ENCODE results near the gene CDH4. TPM values are rescaled to one million over a fixed set of nuclear protein-coding genes. Genes with fewer than 3 reads are reported as not detected.

Gene CDH4
- total RNA-seq, 4 donors from 2014 or later = 0.13 to 0.38 (median 0.21) TPM; not detected in 1

DNA sequence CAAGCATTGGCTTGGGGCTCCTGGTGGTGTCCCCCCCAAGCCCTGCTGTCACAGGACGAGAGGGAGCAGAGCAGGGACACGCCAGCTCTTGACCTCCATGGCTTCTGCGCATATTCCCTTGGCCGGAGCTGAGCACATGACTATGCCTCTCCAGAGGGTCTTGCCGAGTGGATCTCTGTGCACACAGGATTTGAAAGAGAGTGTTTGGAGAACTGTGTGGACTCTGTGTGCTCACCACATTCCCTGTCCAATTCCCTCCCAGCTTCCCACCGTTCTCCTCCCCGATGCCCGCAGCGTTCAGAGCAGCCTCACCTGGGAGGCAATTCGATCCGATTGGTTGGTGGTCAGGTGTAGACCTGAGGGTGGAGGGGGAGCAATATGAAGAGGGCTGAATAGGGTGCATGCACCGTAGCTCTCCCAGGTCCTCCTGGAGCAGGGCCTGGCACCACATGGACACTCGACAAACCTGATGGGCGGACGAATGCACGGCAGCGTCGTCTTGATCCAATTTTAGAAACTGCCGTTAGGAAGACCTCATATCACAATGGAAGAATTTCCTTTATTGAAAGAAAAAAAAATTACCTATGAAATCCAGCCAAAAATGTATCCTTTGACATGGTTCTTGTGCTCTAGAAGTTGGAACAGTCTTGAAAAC, 287.8 kb downstream of the CDH4 start:
- DNase-seq = no peak
- Histone ChIP-seq H3K27me3 (peaks cover 0 to 11% (median 0%) of the 10 kb centered on the region in 4 donors), H3K27ac (no peak overlapping the region), H3K4me3 (no peak overlapping the region), H3K9me3 (no peaks in the 10 kb centered on the region), H3K36me3 (no peaks in the 10 kb centered on the region), H3K4me1 (no peaks in the 10 kb centered on the region)
- intact Hi-C loops (cut with DNase I) = no loop called here
- TF ChIP-seq, protein P1, sequence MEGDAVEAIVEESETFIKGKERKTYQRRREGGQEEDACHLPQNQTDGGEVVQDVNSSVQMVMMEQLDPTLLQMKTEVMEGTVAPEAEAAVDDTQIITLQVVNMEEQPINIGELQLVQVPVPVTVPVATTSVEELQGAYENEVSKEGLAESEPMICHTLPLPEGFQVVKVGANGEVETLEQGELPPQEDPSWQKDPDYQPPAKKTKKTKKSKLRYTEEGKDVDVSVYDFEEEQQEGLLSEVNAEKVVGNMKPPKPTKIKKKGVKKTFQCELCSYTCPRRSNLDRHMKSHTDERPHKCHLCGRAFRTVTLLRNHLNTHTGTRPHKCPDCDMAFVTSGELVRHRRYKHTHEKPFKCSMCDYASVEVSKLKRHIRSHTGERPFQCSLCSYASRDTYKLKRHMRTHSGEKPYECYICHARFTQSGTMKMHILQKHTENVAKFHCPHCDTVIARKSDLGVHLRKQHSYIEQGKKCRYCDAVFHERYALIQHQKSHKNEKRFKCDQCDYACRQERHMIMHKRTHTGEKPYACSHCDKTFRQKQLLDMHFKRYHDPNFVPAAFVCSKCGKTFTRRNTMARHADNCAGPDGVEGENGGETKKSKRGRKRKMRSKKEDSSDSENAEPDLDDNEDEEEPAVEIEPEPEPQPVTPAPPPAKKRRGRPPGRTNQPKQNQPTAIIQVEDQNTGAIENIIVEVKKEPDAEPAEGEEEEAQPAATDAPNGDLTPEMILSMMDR (IDR thresholded peaks at IDR 0.05) = no peak
- no peak for TF ChIP-seq POLR2A (IDR thresholded peaks at IDR 0.05)
- WGBS, 2 donors = 88 to 89% methylated on average over 12 to 15 of the region's 19 CpGs

DNA sequence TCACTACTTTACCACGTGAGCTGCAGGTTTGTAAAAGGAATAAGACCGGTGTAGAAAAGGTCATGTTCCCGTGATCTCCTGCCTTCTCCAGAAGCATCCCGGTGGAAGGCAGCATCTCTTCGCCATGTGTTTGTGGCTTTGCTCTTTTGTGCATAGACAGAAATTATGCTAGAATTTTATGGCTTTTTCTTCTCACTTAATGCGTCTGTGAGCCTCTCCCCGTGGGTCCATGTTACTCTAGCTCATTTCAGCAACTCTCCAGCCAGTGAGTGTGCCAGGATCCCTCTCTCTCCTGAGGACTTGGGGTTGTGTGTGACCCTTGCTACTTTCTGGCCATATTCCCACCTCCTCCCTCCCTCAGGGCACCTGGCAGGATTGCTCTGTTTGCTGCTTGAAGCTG, 289.5 kb downstream of the CDH4 start:
- TF ChIP-seq POLR2A (IDR thresholded peaks at IDR 0.05) = no peak
- TF ChIP-seq, protein P1 (IDR thresholded peaks at IDR 0.05) = no peak
- intact Hi-C loops (cut with DNase I) = no loop called here
- Histone ChIP-seq H3K9me3 (no peaks in the 10 kb centered on the region), H3K4me1 (no peaks in the 10 kb centered on the region), H3K27me3 (peaks cover 0 to 6% (median 0%) of the 10 kb centered on the region in 4 donors), H3K36me3 (no peaks in the 10 kb centered on the region), H3K27ac (no peak overlapping the region), H3K4me3 (no peak overlapping the region)
- DNase-seq = no peak
- 81 to 83% methylated on average over 7 of the region's 7 CpGs for WGBS, 2 donors

DNA sequence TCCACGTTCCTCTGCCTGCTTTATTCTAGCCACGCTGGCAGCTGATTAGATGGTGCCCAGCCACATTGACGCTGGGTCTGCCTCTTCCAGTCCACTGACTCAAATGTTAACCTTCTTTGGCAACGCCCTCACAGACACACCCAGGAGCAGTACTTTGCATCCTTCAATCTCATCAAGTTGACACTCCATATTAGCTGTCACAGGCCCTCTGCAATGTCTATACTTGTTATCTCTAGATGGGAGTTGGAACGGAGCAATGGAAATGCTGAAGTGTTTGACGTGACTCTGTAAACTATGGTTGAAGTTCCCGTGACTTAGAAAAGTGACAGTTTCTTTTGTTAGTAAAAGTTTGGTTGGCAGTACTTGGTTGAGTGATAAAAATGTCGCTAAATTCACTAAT, 291.0 kb downstream of the CDH4 start:
- Histone ChIP-seq H3K27ac (no peak overlapping the region), H3K36me3 (no peaks in the 10 kb centered on the region), H3K9me3 (no peaks in the 10 kb centered on the region), H3K4me3 (no peak overlapping the region), H3K27me3 (peaks cover 0 to 6% (median 0%) of the 10 kb centered on the region in 4 donors), H3K4me1 (no peaks in the 10 kb centered on the region)
- WGBS, 2 donors = 49 to 51% methylated on average over 7 to 8 of the region's 8 CpGs
- TF ChIP-seq POLR2A (IDR thresholded peaks at IDR 0.05) = no peak
- TF ChIP-seq, protein P1 (IDR thresholded peaks at IDR 0.05) = no peak
- intact Hi-C loops (cut with DNase I) = no loop called here
- no peak for DNase-seq

DNA sequence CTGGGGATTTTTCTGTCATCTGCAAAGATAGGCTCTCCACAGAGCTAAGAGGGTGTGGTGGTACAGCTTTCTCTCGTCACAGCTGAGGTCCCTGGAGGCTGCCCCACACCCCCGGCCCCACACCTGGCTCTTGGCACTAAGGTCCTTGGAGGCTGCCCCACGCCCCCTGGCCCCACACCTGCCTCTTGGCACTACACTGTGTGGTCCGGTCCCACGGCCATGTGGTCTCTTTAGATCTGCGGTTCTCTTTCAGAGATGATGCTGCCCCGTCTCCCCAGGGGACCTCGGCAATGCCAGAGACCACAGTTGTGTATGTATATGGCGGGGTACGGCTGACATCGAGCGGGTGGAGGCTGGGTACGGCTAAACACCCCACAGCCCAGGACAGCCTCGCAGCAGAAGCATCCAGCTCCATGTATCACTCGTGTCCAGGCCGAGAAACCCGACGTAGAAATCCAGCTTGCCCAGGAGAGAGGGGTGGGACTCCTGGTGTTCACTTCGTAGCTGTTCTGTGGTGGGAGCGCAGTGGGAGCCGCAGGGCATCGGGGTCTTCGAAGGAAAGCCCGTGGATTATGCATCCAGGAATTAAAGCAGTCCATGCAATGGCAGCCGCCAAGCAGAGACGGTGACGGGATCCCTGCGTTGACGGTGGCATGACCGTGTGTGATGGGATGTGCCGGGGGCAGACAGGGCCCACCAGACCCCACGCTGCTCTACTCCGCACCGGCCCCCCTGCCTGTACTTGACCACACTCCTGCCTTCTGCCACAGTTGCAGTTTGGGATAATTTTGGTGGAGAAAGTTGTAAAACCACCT, 292.1 kb downstream of the CDH4 start:
- no peaks in the 10 kb centered on the region for H3K9me3 ChIP-seq
- no peaks in the 10 kb centered on the region for H3K4me1 ChIP-seq
- H3K36me3 ChIP-seq = no peaks in the 10 kb centered on the region
- WGBS, 2 donors = 75 to 77% methylated on average over 17 to 22 of the region's 34 CpGs
- no peak for DNase-seq
- H3K27ac ChIP-seq = no peak overlapping the region
- H3K27me3 ChIP-seq = peaks cover 0 to 10% (median 0%) of the 10 kb centered on the region in 4 donors
- no peak overlapping the region for H3K4me3 ChIP-seq
- intact Hi-C loops (cut with DNase I) = no loop called here
- TF ChIP-seq, protein P1 (IDR thresholded peaks at IDR 0.05) = no peak
- no peak for TF ChIP-seq POLR2A (IDR thresholded peaks at IDR 0.05)
